Vagina (tissue), 2 donors: Measurements from ENCODE around the gene ZSCAN26. TPM values are rescaled to one million over a fixed set of nuclear protein-coding genes. Genes with fewer than 3 reads are reported as not detected.
"Not testable (repeated sequence)": the region's sequence is repeated elsewhere in the genome, so short reads cannot be mapped to it uniquely, and the experiment has no call there.

Source experiments
- DNase-seq, 2 donors: peaks; one replicate each; pipeline ENCODE4 v3.0.0-alpha.2; 2017; ENCODE audit errors: extremely low spot score in 2 of 2
- H3K27ac ChIP-seq: fragments of 200-600 bp; sonication (generic); one replicate; pipeline ENCODE4 v1.5.1; 2019
- H3K27me3 ChIP-seq: fragments of 200-600 bp; sonication (generic); one replicate; pipeline ENCODE4 v1.5.1; 2019
- H3K36me3 ChIP-seq, 2 donors: fragments of 200-600 bp; sonication (generic); one replicate each; pipeline ENCODE4 v1.5.1; 2017 to 2019
- H3K4me1 ChIP-seq: fragments of 200-600 bp; sonication (generic); one replicate; pipeline ENCODE4 v1.5.1; 2019
- H3K4me3 ChIP-seq, 2 donors: fragments of 200-600 bp; sonication (generic); 1 replicate in 1 of 2; 2 replicates in 1 of 2; pipeline ENCODE4 v1.5.1; 2016 to 2019
- H3K9me3 ChIP-seq: fragments of 200-600 bp; sonication (generic); one replicate; pipeline ENCODE4 v1.5.1; 2019
- POLR2A ChIP-seq, 2 donors: fragments of 450-650 bp; IDR thresholded peaks; one replicate each; pipeline ENCODE4 v1.6.1; 2017; ENCODE audit warnings: antibody characterized with exemption in 2 of 2, mild to moderate bottlenecking in 2 of 2, moderate library complexity in 2 of 2
- POLR2AphosphoS5 ChIP-seq, 2 donors: sonication (generic); formaldehyde crosslinking; IDR thresholded peaks; one replicate each; pipeline ENCODE4 v1.9.0; 2017; ENCODE audit warnings: antibody characterized with exemption in 2 of 2, mild to moderate bottlenecking in 2 of 2, low read depth in 1 of 2; ENCODE audit not compliant: insufficient read depth in 1 of 2
- intact Hi-C: fragments of 100-400 bp; cut with DNase I; formaldehyde crosslinking; loops from one replicate; pipeline ENCODE4 v1.15.1; 2023
- total RNA-seq: library from RNA; depleted of rRNA; stranded (reverse); fragments of >200 nt; gene quantifications from one replicate; pipeline ENCODE4 v1.2.3, GENCODE V29; 2016
- TF ChIP-seq, protein P1 (sequence below), 3 experiments: fragments of 450-650 bp in 2 of 3; fragments of 200-600 bp in 1 of 3; sonication (generic) in 1 of 3; IDR thresholded peaks; one replicate each; pipeline ENCODE4 v1.5.1; 2017 to 2019; ENCODE audit warnings: antibody characterized with exemption in 3 of 3, mild to moderate bottlenecking in 2 of 3, moderate library complexity in 2 of 3

Gene ZSCAN26
- total RNA-seq, 1 donor from 2014 or later: 18.7 TPM

DNA sequence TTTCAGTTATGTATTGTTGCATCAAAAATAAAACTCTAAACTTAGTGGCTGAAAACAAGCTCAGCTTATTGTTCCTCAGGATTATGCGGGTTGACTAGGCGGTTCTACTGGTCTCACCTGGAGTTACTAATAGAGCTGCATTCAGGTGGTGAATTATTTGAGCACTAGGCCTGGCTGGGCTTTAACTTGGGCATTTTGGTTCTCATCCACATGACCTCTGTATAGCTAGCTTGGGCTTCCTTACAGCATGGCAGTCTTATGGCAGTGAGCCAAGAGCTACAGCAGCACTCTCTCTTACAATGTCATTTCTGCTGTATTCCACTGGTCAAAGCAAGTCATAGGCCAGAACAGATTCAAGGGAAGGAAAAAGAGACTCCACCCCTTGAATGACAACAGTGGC, 16.0 kb downstream of the ZSCAN26 start:
- intact Hi-C loops: no loop called here
- Histone ChIP-seq H3K9me3 (no peaks in the 10 kb centered on the region), H3K4me3 (no peak overlapping the region), H3K36me3 (peaks cover 0 to 23% of the 10 kb centered on the region in 2 donors), H3K4me1 (no peaks in the 10 kb centered on the region), H3K27ac (no peak overlapping the region), H3K27me3 (no peaks in the 10 kb centered on the region)
- no peak for DNase-seq
- TF ChIP-seq, protein P1, sequence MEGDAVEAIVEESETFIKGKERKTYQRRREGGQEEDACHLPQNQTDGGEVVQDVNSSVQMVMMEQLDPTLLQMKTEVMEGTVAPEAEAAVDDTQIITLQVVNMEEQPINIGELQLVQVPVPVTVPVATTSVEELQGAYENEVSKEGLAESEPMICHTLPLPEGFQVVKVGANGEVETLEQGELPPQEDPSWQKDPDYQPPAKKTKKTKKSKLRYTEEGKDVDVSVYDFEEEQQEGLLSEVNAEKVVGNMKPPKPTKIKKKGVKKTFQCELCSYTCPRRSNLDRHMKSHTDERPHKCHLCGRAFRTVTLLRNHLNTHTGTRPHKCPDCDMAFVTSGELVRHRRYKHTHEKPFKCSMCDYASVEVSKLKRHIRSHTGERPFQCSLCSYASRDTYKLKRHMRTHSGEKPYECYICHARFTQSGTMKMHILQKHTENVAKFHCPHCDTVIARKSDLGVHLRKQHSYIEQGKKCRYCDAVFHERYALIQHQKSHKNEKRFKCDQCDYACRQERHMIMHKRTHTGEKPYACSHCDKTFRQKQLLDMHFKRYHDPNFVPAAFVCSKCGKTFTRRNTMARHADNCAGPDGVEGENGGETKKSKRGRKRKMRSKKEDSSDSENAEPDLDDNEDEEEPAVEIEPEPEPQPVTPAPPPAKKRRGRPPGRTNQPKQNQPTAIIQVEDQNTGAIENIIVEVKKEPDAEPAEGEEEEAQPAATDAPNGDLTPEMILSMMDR (IDR thresholded peaks at IDR 0.05): no peak
- TF ChIP-seq POLR2AphosphoS5 (IDR thresholded peaks at IDR 0.05; ENCODE audit: insufficient read depth in 1 of 2, low read depth in 1 of 2): no peak
- TF ChIP-seq POLR2A (IDR thresholded peaks at IDR 0.05): no peak

- TF ChIP-seq, protein P1 (IDR thresholded peaks at IDR 0.05): no peak
- TF ChIP-seq POLR2A (IDR thresholded peaks at IDR 0.05): no peak
- no peak for TF ChIP-seq POLR2AphosphoS5 (IDR thresholded peaks at IDR 0.05; ENCODE audit: insufficient read depth in 1 of 2, low read depth in 1 of 2)
- H3K36me3 ChIP-seq: peaks cover 0 to 13% of the 10 kb centered on the region in 2 donors
- no peak overlapping the region for H3K4me3 ChIP-seq
- DNase-seq: no peak
- H3K4me1 ChIP-seq: no peaks in the 10 kb centered on the region
- no peaks in the 10 kb centered on the region for H3K9me3 ChIP-seq
- H3K27ac ChIP-seq: no peak overlapping the region
- intact Hi-C loops: no loop called here
- H3K27me3 ChIP-seq: no peaks in the 10 kb centered on the region
Measured at GRCh38 chr6:28291573-28291972, 24.6 kb downstream of the ZSCAN26 start.

GRCh38 chr6:28295326-28295725, 28.4 kb downstream of the ZSCAN26 start:
- no peak for DNase-seq
- Histone ChIP-seq H3K4me1 (no peaks in the 10 kb centered on the region), H3K36me3 (peaks cover 0 to 6% of the 10 kb centered on the region in 2 donors), H3K27ac (no peak overlapping the region), H3K4me3 (no peak overlapping the region), H3K27me3 (no peaks in the 10 kb centered on the region), H3K9me3 (no peaks in the 10 kb centered on the region)
- intact Hi-C loops: no loop called here
- TF ChIP-seq POLR2A (IDR thresholded peaks at IDR 0.05): no peak
- TF ChIP-seq POLR2AphosphoS5 (IDR thresholded peaks at IDR 0.05; ENCODE audit: insufficient read depth in 1 of 2, low read depth in 1 of 2): no peak
- TF ChIP-seq, protein P1 (IDR thresholded peaks at IDR 0.05): no peak

DNA sequence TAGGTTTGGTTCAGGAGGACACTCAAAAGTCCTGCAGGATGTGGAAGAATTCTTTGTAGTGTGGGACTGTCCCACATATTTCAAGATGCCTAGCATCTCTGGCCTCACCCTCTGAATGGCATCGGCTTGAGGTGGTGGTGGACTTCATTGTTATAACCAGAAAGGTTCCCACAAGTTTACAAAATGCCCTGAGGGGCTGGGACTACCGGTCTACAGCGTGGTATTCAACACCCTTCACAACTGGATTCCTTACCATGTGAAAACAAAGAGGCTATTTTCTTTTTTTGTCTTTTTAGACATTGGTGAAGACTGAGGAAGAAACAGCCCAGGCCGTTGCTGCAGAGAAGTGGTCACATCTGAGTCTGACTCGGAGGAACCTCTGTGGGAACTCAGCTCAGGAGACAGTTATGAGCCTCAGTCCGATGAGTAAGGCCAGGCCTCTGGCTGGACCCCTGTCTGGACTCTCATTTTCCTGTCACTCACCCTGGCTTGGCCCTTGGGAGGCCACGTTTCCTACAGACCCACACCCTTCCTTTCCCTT, 29.6 kb downstream of the ZSCAN26 start:
- intact Hi-C loops: no loop called here
- Histone ChIP-seq H3K27me3 (no peaks in the 10 kb centered on the region), H3K9me3 (no peaks in the 10 kb centered on the region), H3K27ac (no peak overlapping the region), H3K4me1 (no peaks in the 10 kb centered on the region), H3K36me3 (peaks cover 0 to 18% of the 10 kb centered on the region in 2 donors), H3K4me3 (no peak overlapping the region)
- no peak for DNase-seq
- TF ChIP-seq, protein P1 (IDR thresholded peaks at IDR 0.05): no peak
- TF ChIP-seq POLR2AphosphoS5 (IDR thresholded peaks at IDR 0.05; ENCODE audit: insufficient read depth in 1 of 2, low read depth in 1 of 2) (no peak), POLR2A (IDR thresholded peaks at IDR 0.05) (no peak)

GRCh38 chr6:28303570-28303969, 36.6 kb downstream of the ZSCAN26 start:
- TF ChIP-seq POLR2A (IDR thresholded peaks at IDR 0.05) (no peak), POLR2AphosphoS5 (IDR thresholded peaks at IDR 0.05; ENCODE audit: insufficient read depth in 1 of 2, low read depth in 1 of 2) (no peak)
- TF ChIP-seq, protein P1 (IDR thresholded peaks at IDR 0.05): no peak
- DNase-seq: no peak
- Histone ChIP-seq H3K27me3 (no peaks in the 10 kb centered on the region), H3K4me1 (no peaks in the 10 kb centered on the region), H3K9me3 (no peaks in the 10 kb centered on the region), H3K36me3 (peaks cover 0 to 18% of the 10 kb centered on the region in 2 donors), H3K27ac (no peak overlapping the region), H3K4me3 (no peak overlapping the region)
- intact Hi-C loops: no loop called here

- DNase-seq, H3K27me3 ChIP-seq, intact Hi-C loops: not testable (repeated sequence)
Measured at GRCh38 chr6:28306363-28306762, 39.4 kb downstream of the ZSCAN26 start.

More at GRCh38 chr6:28306363-28306762, 39.4 kb downstream of the ZSCAN26 start:
- H3K4me3 ChIP-seq, H3K4me1 ChIP-seq, H3K36me3 ChIP-seq, H3K9me3 ChIP-seq, H3K27ac ChIP-seq: not testable (repeated sequence)
